ENCODE measurements around the gene FGFRL1. TPM values are rescaled to one million over a fixed set of nuclear protein-coding genes. Genes with fewer than 3 reads are reported as not detected.
A peak's percentile ranks its signal among the peaks of the same experiment; 100 is the strongest.

Gene FGFRL1
- total and polyA plus RNA-seq, 2 of the 13 experiments (the other 11 are each of a cell fraction or from before 2014, with no cell fraction given), result 19.1 to 30.6 TPM

GRCh38 chr4:1057403-1057745 lies 45.9 kb downstream of the FGFRL1 start (continued):
- no peak for TF ChIP-seq HNRNPL (IDR thresholded peaks at IDR 0.05; ENCODE audit: low read depth, low read length)
- no peak for TF ChIP-seq ZNF776 (CRISPR knock-in tag; IDR thresholded peaks at IDR 0.05)
- no peak for TF ChIP-seq ETV6 (CRISPR knock-in tag; conservative IDR thresholded peaks at IDR 0.05)
- no peak for TF ChIP-seq KLF6 (CRISPR knock-in tag; IDR thresholded peaks at IDR 0.05)
- 0 out of 2 replicates have a peak, but pooled peaks have one; percentile 41 for TF ChIP-seq GATAD2A (CRISPR knock-in tag; IDR thresholded peaks at IDR 0.05)
- no peak for TF ChIP-seq SMAD3 (CRISPR knock-in tag; IDR thresholded peaks at IDR 0.05)
- TF ChIP-seq ATF3 (CRISPR knock-in tag; IDR thresholded peaks at IDR 0.05), result no peak
- no peak for TF ChIP-seq SOX13 (IDR thresholded peaks at IDR 0.05)
- TF ChIP-seq SOX13 (CRISPR knock-in tag; conservative IDR thresholded peaks at IDR 0.05 in 1 of 2, IDR thresholded peaks at IDR 0.05 in 1 of 2), result 0 out of 4 replicates have a peak, but pooled peaks of 1 of the 2 experiments have one; percentile 35
- TF ChIP-seq RARA (CRISPR knock-in tag; IDR thresholded peaks at IDR 0.05), result peak; percentile 34; the same call in 1 of the 2 replicates
- TF ChIP-seq ZNF558 (CRISPR knock-in tag; IDR thresholded peaks at IDR 0.05; ENCODE audit: borderline replicate concordance), result no peak
- no peak for TF ChIP-seq SNAPC2 (CRISPR knock-in tag; IDR thresholded peaks at IDR 0.05)
- TF ChIP-seq BCLAF1 (IDR thresholded peaks at IDR 0.05), result no peak
- TF ChIP-seq NR3C1 (CRISPR knock-in tag; IDR thresholded peaks at IDR 0.05), result no peak
- no peak for TF ChIP-seq ATM (IDR thresholded peaks at IDR 0.05; ENCODE audit: borderline replicate concordance)
- no peak for TF ChIP-seq FOXP1 (IDR thresholded peaks at IDR 0.05)
- 0 out of 2 replicates have a peak, but pooled peaks have one; percentile 29 for TF ChIP-seq FOXP1 (CRISPR knock-in tag; IDR thresholded peaks at IDR 0.05)
- no peak for TF ChIP-seq CCAR2 (optimal IDR thresholded peaks at IDR 0.05; ENCODE audit: low read depth, low read length)
- TF ChIP-seq CENPX (CRISPR knock-in tag; IDR thresholded peaks at IDR 0.05), result no peak
- TF ChIP-seq ZNF264 (CRISPR knock-in tag; IDR thresholded peaks at IDR 0.05), result no peak
- no peak for TF ChIP-seq ZNF414 (CRISPR knock-in tag; IDR thresholded peaks at IDR 0.05)
- no peak for TF ChIP-seq MEF2D (CRISPR knock-in tag; IDR thresholded peaks at IDR 0.05)
- TF ChIP-seq SYNCRIP (IDR thresholded peaks at IDR 0.05; ENCODE audit: insufficient read depth, low read depth, low read length), result no peak
- TF ChIP-seq ASH2L (IDR thresholded peaks at IDR 0.05; ENCODE audit: insufficient read length, low read depth, low read length), result no peak
- TF ChIP-seq U2AF2 (IDR thresholded peaks at IDR 0.05; ENCODE audit: low read depth, low read length), result no peak
- TF ChIP-seq GTF2F1 (IDR thresholded peaks at IDR 0.05; ENCODE audit: low read length), result no peak
- TF ChIP-seq SMC3 (IDR thresholded peaks at IDR 0.05; ENCODE audit: low read length), result no peak
- no peak for TF ChIP-seq HOMEZ (CRISPR knock-in tag; IDR thresholded peaks at IDR 0.05; ENCODE audit: low read depth)
- TF ChIP-seq ZNF678 (CRISPR knock-in tag; IDR thresholded peaks at IDR 0.05), result no peak
- no peak for TF ChIP-seq ZSCAN20 (CRISPR knock-in tag; IDR thresholded peaks at IDR 0.05; ENCODE audit: borderline replicate concordance)
- no peak for TF ChIP-seq YY1 (IDR thresholded peaks at IDR 0.05; ENCODE audit: insufficient read depth, insufficient replicate concordance, low read depth, low read length)

Measured in HepG2 (cell line).